ENCODE data around the gene SLC25A42.
"Not testable (repeated sequence)": the region's sequence is repeated elsewhere in the genome, so short reads cannot be mapped to it uniquely, and the experiment has no call there.

Gene SLC25A42

GRCh38 chr19:19063183-19064097 is at the start of gene SLC25A42:
TSS of gene SLC25A42 (plus strand) at chr19:19063994. CDS start at chr19:19096125, 32,131 bp downstream.
- in situ Hi-C loops (cut with MboI; ENCODE audit: low sequenced_read_pairs) = no loop called here

GRCh38 chr19:19021115-19021514 is 42.7 kb upstream of the SLC25A42 start:
- in situ Hi-C loops (cut with MboI; ENCODE audit: low sequenced_read_pairs) = no loop called here

GRCh38 chr19:19022380-19022961 is 41.3 kb upstream of the SLC25A42 start:
- in situ Hi-C loops (cut with MboI; ENCODE audit: low sequenced_read_pairs) = no loop called here

- in situ Hi-C loops (cut with MboI; ENCODE audit: low sequenced_read_pairs) = not testable (repeated sequence)
These were observed 40.4 kb upstream of the SLC25A42 start for GRCh38 chr19:19023376-19023775.

GRCh38 chr19:19025861-19026260 is 37.9 kb upstream of the SLC25A42 start:
- in situ Hi-C loops (cut with MboI; ENCODE audit: low sequenced_read_pairs) = no loop called here

- in situ Hi-C loops (cut with MboI; ENCODE audit: low sequenced_read_pairs) = no loop called here
These were observed 37.4 kb upstream of the SLC25A42 start for GRCh38 chr19:19026299-19026971.

GRCh38 chr19:19027228-19027627 is 36.6 kb upstream of the SLC25A42 start:
- in situ Hi-C loops (cut with MboI; ENCODE audit: low sequenced_read_pairs) = no loop called here

GRCh38 chr19:19028526-19028925 is 35.3 kb upstream of the SLC25A42 start:
- in situ Hi-C loops (cut with MboI; ENCODE audit: low sequenced_read_pairs) = no loop called here

- in situ Hi-C loops (cut with MboI; ENCODE audit: low sequenced_read_pairs) = no loop called here
These were observed 31.9 kb upstream of the SLC25A42 start for GRCh38 chr19:19031891-19032290.

- in situ Hi-C loops (cut with MboI; ENCODE audit: low sequenced_read_pairs) = no loop called here
These were observed 31.2 kb upstream of the SLC25A42 start for GRCh38 chr19:19032420-19033175.

GRCh38 chr19:19033176-19033425 is 30.7 kb upstream of the SLC25A42 start:
- in situ Hi-C loops (cut with MboI; ENCODE audit: low sequenced_read_pairs) = no loop called here

GRCh38 chr19:19033426-19034203 is 30.2 kb upstream of the SLC25A42 start, which contains the start of the genes ARMC6 and SUGP2:
TSS of gene ARMC6 (plus strand) at chr19:19033603. CDS start at chr19:19034210, 607 bp downstream.
TSS of gene SUGP2 (minus strand) at chr19:19033517. CDS start at chr19:19031071, 2,446 bp downstream.
- in situ Hi-C loops (cut with MboI; ENCODE audit: low sequenced_read_pairs) = no loop called here

- in situ Hi-C loops (cut with MboI; ENCODE audit: low sequenced_read_pairs) = no loop called here
These were observed 29.6 kb upstream of the SLC25A42 start for GRCh38 chr19:19034204-19034624.

- in situ Hi-C loops (cut with MboI; ENCODE audit: low sequenced_read_pairs) = no loop called here
These were observed 23.9 kb upstream of the SLC25A42 start for GRCh38 chr19:19039901-19040300.

GRCh38 chr19:19040417-19040816 is 23.4 kb upstream of the SLC25A42 start:
- in situ Hi-C loops (cut with MboI; ENCODE audit: low sequenced_read_pairs) = no loop called here

GRCh38 chr19:19042732-19043280 is 21.0 kb upstream of the SLC25A42 start:
- in situ Hi-C loops (cut with MboI; ENCODE audit: low sequenced_read_pairs) = no loop called here

- in situ Hi-C loops (cut with MboI; ENCODE audit: low sequenced_read_pairs) = no loop called here
These were observed 20.3 kb upstream of the SLC25A42 start for GRCh38 chr19:19043481-19043880.

- in situ Hi-C loops (cut with MboI; ENCODE audit: low sequenced_read_pairs) = no loop called here
These were observed 19.9 kb upstream of the SLC25A42 start for GRCh38 chr19:19043881-19044280.

GRCh38 chr19:19049406-19049805 is 14.4 kb upstream of the SLC25A42 start:
- in situ Hi-C loops (cut with MboI; ENCODE audit: low sequenced_read_pairs) = no loop called here

GRCh38 chr19:19050104-19050503 is 13.7 kb upstream of the SLC25A42 start:
- in situ Hi-C loops (cut with MboI; ENCODE audit: low sequenced_read_pairs) = no loop called here
